ENCODE data around the gene HS3ST3A1.

Gene HS3ST3A1

DNA sequence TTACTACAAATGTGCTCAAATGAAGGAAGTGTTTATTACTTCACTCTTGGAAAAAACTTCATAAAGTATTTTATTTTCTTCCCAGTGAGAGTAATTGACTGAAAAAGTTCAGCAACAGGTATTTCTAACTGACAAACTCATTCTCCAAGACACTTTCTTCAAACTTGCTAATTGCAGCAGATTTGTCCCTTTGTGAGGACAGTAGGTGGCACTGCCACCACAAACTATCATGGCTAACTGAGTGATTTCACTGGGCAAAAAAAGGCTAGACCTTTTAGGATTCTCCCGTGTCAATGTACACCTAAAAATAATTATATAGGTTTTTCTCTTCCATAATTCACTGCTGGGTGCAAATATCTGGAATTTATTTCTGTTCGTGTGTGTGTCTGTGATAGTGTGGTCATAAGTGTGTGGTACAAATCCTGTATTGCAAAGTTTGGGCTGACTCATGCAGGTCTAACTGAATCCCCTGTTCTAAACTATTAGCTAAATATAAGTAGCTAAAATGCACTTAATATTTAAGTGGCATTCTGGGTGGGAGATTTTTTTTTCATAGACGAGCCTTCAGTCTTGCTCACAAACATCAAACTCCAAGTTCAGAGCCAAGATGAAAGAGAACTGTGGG is 3.9 kb downstream of the HS3ST3A1 start:
- peak in 2 of 4 experiments; percentile 1 to 12 for DNase-seq

- no peak for DNase-seq
These were observed 5.3 kb downstream of the HS3ST3A1 start for GRCh38 chr17:13596241-13596923.

DNA sequence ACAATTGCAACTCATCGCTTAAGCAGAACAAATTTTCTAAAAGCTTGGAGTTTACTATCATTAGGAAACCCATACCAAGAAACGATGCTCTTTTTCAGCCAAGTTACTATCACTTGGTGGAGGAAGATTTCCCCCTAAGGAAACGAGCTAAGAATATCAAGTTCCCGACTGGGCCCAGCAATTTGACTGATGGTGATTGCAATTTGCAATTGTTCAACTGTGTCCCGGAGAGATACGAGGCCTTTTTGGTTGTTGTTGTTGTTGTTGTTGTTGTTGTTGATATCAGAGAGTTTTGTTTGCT is 6.2 kb downstream of the HS3ST3A1 start:
- DNase-seq, result no peak

GRCh38 chr17:13594762-13595598 is 6.7 kb downstream of the HS3ST3A1 start:
- peak; percentile 27 to 73 (median 62) for DNase-seq

- DNase-seq, result no peak
These were observed 7.4 kb downstream of the HS3ST3A1 start for GRCh38 chr17:13594310-13594709.

GRCh38 chr17:13593757-13594156 is 8.0 kb downstream of the HS3ST3A1 start:
- DNase-seq, result no peak

GRCh38 chr17:13593021-13593751 is 8.5 kb downstream of the HS3ST3A1 start:
- DNase-seq, result no peak

DNA sequence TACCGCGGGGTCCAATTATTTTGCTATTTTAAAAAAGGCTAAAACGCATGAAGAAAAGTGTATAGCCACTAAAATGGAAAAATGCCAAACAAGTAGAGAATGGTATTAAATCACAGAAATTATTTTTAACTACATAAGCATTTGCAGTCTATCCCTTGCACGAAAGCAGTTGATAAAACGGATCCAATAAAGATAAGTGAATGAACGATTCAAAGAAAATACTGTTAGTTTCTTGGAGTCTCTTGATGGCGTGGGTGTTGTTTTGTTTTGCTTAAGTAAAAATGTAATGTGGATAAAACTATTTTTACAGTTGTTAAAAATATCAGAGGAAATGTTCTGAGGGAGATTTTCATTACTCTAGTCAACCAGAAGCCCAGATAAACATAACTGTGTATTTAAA is 9.3 kb downstream of the HS3ST3A1 start:
- DNase-seq, result no peak

DNA sequence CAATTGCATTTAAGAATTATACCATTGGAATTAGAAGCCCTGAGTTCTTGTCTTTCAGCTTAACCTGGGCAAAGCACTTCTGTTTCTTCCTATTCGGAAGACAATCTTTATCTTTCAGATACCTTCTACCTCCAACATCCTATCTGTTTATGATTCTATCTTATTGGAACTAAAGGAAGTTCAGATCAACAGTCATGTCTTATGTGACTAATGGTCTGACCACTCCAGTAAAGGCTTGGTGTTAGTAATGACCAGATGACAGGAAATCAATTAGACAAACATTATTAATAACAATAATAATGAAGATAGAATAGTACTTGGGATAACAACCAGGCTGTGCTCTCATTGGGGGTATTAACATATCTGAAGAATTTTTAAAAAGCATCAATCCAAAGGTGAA is 11.3 kb downstream of the HS3ST3A1 start:
- no peak for DNase-seq

- no peak for DNase-seq
These were observed 12.1 kb downstream of the HS3ST3A1 start for GRCh38 chr17:13589658-13590057.

DNA sequence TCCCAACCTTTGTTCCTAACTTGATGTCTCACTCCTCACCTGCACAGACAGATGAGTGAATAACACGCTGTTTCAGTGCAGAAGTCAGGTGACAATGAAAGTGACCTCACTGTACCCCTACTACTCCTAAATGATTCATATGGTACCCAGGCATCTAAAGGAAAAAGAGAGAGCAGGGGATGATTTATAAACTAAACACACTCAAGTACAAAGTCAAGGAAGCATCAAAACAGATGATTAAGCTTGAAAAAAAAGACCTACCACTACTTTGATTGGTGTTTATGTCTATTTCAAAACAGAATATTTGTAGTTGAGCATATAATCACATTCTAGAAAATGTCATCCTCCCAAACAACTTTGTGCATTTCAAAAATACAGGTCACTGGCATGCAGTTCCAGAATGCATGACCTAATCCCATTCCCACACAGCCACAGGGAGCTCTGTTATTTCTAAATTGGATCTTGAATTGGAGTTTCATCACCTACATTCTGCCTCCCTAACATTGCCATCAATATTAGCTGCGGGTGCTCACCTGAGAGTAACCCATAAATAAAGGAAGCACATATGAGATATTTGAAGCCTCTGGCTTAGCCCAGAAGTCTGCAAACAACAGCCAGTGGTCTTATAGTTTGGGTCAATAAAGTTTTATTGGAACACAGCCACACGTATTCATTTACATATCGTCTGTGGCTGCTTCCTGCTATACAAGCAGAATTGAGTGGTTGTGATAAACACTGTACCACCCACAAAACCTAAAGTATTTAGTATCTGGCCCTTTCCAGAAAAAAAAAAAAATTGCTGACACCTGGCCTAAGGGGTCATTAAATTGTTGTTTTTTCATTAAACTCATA is 14.0 kb downstream of the HS3ST3A1 start:
- no peak for DNase-seq

DNA sequence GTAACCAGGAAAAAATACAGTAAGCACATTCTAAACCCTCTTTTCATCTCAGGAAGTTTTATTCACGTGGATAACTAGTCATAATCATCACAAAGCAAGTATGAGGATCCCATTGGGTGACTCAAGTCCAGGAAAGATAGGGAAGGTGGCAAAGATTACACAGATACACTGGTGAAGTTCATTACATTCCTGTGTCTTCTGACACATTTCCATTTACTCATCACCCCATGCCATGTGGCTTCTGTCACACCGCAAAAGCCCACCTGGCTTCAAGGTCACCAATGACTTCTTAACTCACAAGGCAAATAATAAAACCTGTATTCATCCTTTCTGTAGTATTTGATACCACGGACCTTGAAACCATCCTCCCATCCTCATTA is 17.0 kb downstream of the HS3ST3A1 start:
- DNase-seq, result no peak

DNA sequence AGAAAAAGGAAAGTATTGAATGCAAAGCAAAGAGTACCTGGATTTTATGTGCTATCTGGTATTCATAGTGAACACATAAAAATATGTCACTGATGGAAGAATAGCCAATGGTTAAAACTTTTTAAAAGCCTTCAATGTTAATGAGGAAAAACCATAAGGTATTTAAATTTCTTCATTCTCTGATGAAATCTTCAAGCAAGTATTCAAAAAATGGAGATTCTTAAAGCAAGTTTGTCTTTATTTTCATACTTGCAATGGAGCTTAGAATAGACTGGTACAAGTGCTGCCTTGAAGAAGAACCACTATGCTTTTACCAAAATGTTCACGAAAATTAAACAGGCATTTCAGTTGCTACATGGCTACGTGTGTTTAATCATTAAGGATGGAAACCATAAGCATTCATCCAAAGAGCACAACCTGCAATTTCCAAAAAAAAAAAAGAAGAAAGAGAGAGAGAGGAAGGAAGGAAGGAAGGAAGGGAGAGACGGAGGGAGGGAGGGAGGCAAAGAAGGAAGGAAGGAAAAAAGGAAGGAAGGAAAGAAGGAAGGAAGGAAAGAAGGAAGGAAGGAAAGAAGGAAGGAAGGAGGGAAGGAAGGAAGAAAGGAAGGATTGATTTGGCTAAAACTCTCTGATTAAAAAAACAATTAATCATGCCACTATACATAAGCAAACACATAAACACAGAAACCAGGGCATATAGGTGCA is 17.6 kb downstream of the HS3ST3A1 start:
- DNase-seq, result no peak

- no peak for DNase-seq
These were observed 18.8 kb downstream of the HS3ST3A1 start for GRCh38 chr17:13582776-13583547.

GRCh38 chr17:13581925-13582324 is 19.8 kb downstream of the HS3ST3A1 start:
- no peak for DNase-seq

DNA sequence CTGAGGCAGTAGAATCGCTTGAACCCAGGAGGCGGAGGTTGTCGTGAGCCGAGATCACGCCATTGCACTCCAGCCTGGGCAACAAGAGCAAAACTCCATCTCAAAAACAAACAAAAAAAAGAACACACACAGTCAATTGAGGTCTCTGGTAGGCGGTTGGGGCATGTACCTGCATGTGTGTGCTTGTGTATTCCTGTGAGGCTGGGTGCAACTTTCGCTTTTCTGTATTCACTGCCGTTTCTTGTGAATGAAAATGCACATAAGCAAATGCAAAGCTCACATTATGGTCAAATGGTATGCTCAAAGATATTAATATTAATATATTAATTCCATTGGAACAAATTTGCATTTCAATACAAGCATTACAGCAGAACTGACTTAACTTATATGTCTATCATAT is 20.9 kb downstream of the HS3ST3A1 start:
- DNase-seq, result no peak

DNA sequence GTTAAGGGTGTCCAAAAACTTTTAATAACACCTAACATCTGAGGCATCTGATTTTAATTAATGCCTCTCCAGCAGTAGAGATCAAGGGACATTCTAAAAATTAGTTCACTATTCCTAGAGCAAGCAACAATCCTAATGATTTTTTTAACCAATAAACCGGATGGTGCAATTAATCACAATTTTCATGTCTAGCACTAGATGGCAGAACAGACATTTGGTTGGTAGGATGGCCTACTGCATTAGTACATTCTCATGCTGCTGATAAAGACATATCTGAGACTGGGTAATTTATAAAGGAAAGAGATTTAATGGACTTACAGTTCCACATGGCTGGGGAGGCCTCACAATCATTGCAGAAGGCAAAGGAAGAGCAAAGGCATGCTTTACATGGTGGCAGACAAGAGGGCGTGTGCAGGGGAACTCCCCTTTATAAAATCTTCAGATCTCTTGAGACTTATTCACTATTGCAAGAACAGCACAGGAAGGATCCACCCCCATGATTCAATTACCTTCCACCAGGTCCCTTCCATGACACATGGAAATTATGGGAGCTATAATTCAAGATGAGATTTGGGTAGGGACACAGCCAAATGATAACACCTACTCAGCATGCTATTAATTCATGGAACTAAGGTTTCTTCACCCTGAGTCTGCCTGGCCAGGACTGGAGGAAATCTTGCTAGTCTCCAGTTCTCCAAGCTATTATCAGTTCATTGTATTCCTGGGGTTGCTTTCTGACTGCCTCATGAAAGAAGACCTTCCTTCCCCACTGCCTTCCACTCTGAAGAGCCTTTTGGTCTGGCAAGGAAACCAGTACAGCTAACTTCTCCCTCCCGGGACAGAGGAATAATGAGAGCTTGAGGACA is 24.8 kb downstream of the HS3ST3A1 start:
- DNase-seq, result no peak

DNA sequence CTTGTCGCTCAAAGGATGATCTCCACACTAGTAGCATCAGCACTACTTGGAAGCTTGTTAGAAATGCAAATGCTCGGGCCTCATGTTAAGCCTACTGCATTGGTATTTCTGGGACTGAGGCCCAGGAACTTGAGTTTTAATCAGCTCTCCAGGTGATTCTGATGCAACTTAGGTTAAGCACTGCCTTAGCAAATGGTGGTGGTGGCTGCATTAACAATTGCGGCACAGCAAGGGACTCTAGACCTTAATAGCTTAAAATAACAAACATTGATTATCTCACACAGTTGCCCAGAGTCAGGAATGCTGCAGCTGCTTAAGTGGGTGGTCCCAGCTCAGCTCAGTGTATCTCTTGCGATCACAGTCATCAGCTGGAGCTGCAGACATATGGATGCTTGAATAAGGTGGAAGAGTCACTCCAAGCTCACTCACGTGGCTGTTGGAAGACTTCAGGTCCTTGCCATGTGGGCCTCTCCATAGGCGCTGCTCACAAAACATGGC is 25.8 kb downstream of the HS3ST3A1 start:
- no peak for DNase-seq

GRCh38 chr17:13575466-13575865 is 26.3 kb downstream of the HS3ST3A1 start:
- no peak for DNase-seq

GRCh38 chr17:13572581-13572980 is 29.1 kb downstream of the HS3ST3A1 start:
- DNase-seq, result no peak
